H9 (cell line): ENCODE data around the gene MAPK8IP1. TPM values are rescaled to one million over a fixed set of nuclear protein-coding genes. Genes with fewer than 3 reads are reported as not detected.

Experiments
- DNase-seq: peaks from one replicate; pipeline ENCODE4 v3.0.0-alpha.2; 2017
- H2AFZ ChIP-seq: one replicate; pipeline ENCODE4 v1.6.1; 2013; ENCODE audit warnings: mild to moderate bottlenecking, low read length, control low read depth, moderate library complexity
- H2AK5ac ChIP-seq: 2 replicates; pipeline ENCODE4 v1.6.1; 2013; ENCODE audit warnings: low read length, control low read depth, mixed read lengths; ENCODE audit not compliant: insufficient read length
- H2BK120ac ChIP-seq: one replicate; pipeline ENCODE4 v1.6.1; 2013; ENCODE audit warnings: low read depth, mild to moderate bottlenecking, low read length, control low read depth, inconsistent platforms; ENCODE audit not compliant: poor library complexity, severe bottlenecking
- H2BK12ac ChIP-seq: 2 replicates; pipeline ENCODE4 v1.6.1; 2013; ENCODE audit warnings: low read length, control low read depth, mixed read lengths, low read depth; ENCODE audit not compliant: insufficient read length
- H2BK15ac ChIP-seq: 2 replicates; pipeline ENCODE4 v1.6.1; 2013; ENCODE audit warnings: low read depth, low read length, control low read depth
- H2BK20ac ChIP-seq: one replicate; pipeline ENCODE4 v1.6.1; 2013; ENCODE audit warnings: low read depth, mild to moderate bottlenecking, low read length, control low read depth, inconsistent platforms; ENCODE audit not compliant: poor library complexity, severe bottlenecking
- H2BK5ac ChIP-seq: 2 replicates; pipeline ENCODE4 v1.6.1; 2013; ENCODE audit warnings: low read length, control low read depth, mixed read lengths; ENCODE audit not compliant: insufficient read length
- H3K14ac ChIP-seq: 2 replicates; pipeline ENCODE4 v1.6.1; 2013; ENCODE audit warnings: low read length, control low read depth; ENCODE audit not compliant: insufficient read depth
- H3K18ac ChIP-seq: 2 replicates; pipeline ENCODE4 v1.6.1; 2013; ENCODE audit warnings: low read depth, mild to moderate bottlenecking, mixed read lengths, low read length, control low read depth; ENCODE audit not compliant: insufficient read length
- H3K23ac ChIP-seq: 2 replicates; pipeline ENCODE4 v1.6.1; 2013; ENCODE audit warnings: low read length, control low read depth, mixed read lengths, low read depth; ENCODE audit not compliant: insufficient read length
- H3K23me2 ChIP-seq: 2 replicates; pipeline ENCODE4 v1.6.1; 2013; ENCODE audit warnings: low read depth, mild to moderate bottlenecking, mixed read lengths, low read length, control low read depth; ENCODE audit not compliant: insufficient read length, poor library complexity, severe bottlenecking
- H3K27ac ChIP-seq: 2 replicates; pipeline ENCODE4 v1.5.1; 2013; ENCODE audit warnings: low read length, control low read depth, mixed read lengths, low read depth; ENCODE audit not compliant: insufficient read length
- H3K27me3 ChIP-seq: 2 replicates; pipeline ENCODE4 v1.6.1; 2013; ENCODE audit warnings: low read length, control low read depth, inconsistent platforms; ENCODE audit not compliant: insufficient read depth
- H3K4ac ChIP-seq: 2 replicates; pipeline ENCODE4 v1.6.1; 2013; ENCODE audit warnings: low read depth, mild to moderate bottlenecking, control low read depth, inconsistent platforms, low read length, moderate library complexity
- H3K4me1 ChIP-seq: 2 replicates; pipeline ENCODE4 v1.6.1; 2013; ENCODE audit warnings: low read length, control low read depth, inconsistent platforms; ENCODE audit not compliant: insufficient read depth
- H3K4me2 ChIP-seq: 2 replicates; pipeline ENCODE4 v1.6.1; 2013; ENCODE audit warnings: low read length, control low read depth, mixed read lengths; ENCODE audit not compliant: insufficient read length, insufficient read depth
- H3K56ac ChIP-seq: 2 replicates; pipeline ENCODE4 v1.6.1; 2013; ENCODE audit warnings: low read depth, mild to moderate bottlenecking, mixed read lengths, low read length, control low read depth; ENCODE audit not compliant: insufficient read length
- H3K79me1 ChIP-seq: 2 replicates; pipeline ENCODE4 v1.6.1; 2013; ENCODE audit warnings: low read depth, mild to moderate bottlenecking, moderate library complexity, low read length, control low read depth, inconsistent platforms; ENCODE audit not compliant: insufficient read depth, poor library complexity, severe bottlenecking
- H3K79me2 ChIP-seq: 2 replicates; pipeline ENCODE4 v1.6.1; 2013; ENCODE audit warnings: low read length, control low read depth, inconsistent platforms; ENCODE audit not compliant: insufficient read depth
- H3K9ac ChIP-seq: 2 replicates; pipeline ENCODE4 v1.6.1; 2013; ENCODE audit warnings: low read length, control low read depth, mixed read lengths; ENCODE audit not compliant: insufficient read length; ENCODE audit errors: extremely low read depth
- H3K9me3 ChIP-seq: one replicate; pipeline ENCODE4 v1.6.1; 2013; ENCODE audit warnings: low read depth, low read length, inconsistent platforms; ENCODE audit not compliant: control insufficient read depth
- H3T11ph ChIP-seq: one replicate; pipeline ENCODE4 v1.6.1; 2013; ENCODE audit warnings: mild to moderate bottlenecking, low read length, control low read depth, inconsistent platforms
- H4K20me1 ChIP-seq: one replicate; pipeline ENCODE4 v1.6.1; 2013; ENCODE audit not compliant: control insufficient read depth, insufficient read length, insufficient read depth
- H4K5ac ChIP-seq: 2 replicates; pipeline ENCODE4 v1.6.1; 2013; ENCODE audit warnings: low read depth, mild to moderate bottlenecking, mixed read lengths, low read length, control low read depth; ENCODE audit not compliant: insufficient read length
- H4K8ac ChIP-seq: replicated peaks from 2 replicates; pipeline ENCODE4 v1.6.1; 2013; ENCODE audit warnings: low read length, control low read depth, mixed read lengths, low read depth; ENCODE audit not compliant: insufficient read length
- H4K91ac ChIP-seq: 2 replicates; pipeline ENCODE4 v1.6.1; 2013; ENCODE audit warnings: low read depth, mild to moderate bottlenecking, moderate library complexity, mixed read lengths, low read length, control low read depth; ENCODE audit not compliant: insufficient read length
- H3K27ac Mint-ChIP-seq, 3 experiments: 2 replicates in 2 of 3; 3 replicates in 1 of 3; pipeline ENCODE4 v1.8.0; 2020 to 2021; ENCODE audit warnings: mixed read lengths in 3 of 3, mild to moderate bottlenecking in 1 of 3, moderate library complexity in 1 of 3
- H3K27me3 Mint-ChIP-seq: 2 replicates; pipeline ENCODE4 v1.8.0; 2021; ENCODE audit warnings: low read depth, mild to moderate bottlenecking, moderate library complexity, mixed read lengths
- H3K36me3 Mint-ChIP-seq, 3 experiments: 2 replicates in 2 of 3; 3 replicates in 1 of 3; pipeline ENCODE4 v1.8.0; 2020 to 2021; ENCODE audit warnings: low read depth in 3 of 3, mixed read lengths in 3 of 3; ENCODE audit not compliant: insufficient read depth in 1 of 3
- H3K4me1 Mint-ChIP-seq, 2 experiments: 2 replicates each; pipeline ENCODE4 v1.8.0; 2020; ENCODE audit warnings: mixed read lengths in 2 of 2
- H3K4me3 Mint-ChIP-seq, 2 experiments: 2 replicates in 1 of 2; 3 replicates in 1 of 2; pipeline ENCODE4 v1.8.0; 2020 to 2021; ENCODE audit warnings: mild to moderate bottlenecking in 2 of 2, mixed read lengths in 2 of 2, moderate library complexity in 1 of 2
- H3K9me3 Mint-ChIP-seq, 2 experiments: 2 replicates in 1 of 2; 3 replicates in 1 of 2; pipeline ENCODE4 v1.8.0; 2020; ENCODE audit warnings: mild to moderate bottlenecking in 2 of 2, mixed read lengths in 2 of 2, moderate library complexity in 1 of 2
- CTCF ChIP-seq: fragments of 200-600 bp; sonication (generic); conservative IDR thresholded peaks from 3 replicates; pipeline ENCODE4 v1.8.0; 2021; ENCODE audit warnings: antibody characterized with exemption, mild to moderate bottlenecking
- WGBS: extraction: QIAGEN DNeasy Blood & Tissue Kit; methylation state at CpG from one replicate; pipeline ENCODE4 v1.1.7; 2013; ENCODE audit warnings: missing lambda C conversion rate, low lambda C conversion rate, mixed read lengths; ENCODE audit not compliant: insufficient read length; ENCODE audit errors: extremely low coverage; 5-methylcytosine and 5-hydroxymethylcytosine counted together
- total RNA-seq: library from RNA; stranded (reverse); gene quantifications from 2 replicates; pipeline ENCODE4 v1.2.1, GENCODE V29; 2021

Gene MAPK8IP1
- total RNA-seq, 1 experiment from 2014 or later, result 30.2 TPM

- no peak overlapping the region for H3K27ac ChIP-seq
- H2AFZ ChIP-seq, result no peak overlapping the region
Observed at GRCh38 chr11:45907911-45908370, 22.5 kb downstream of the MAPK8IP1 start.

More at GRCh38 chr11:45907911-45908370, 22.5 kb downstream of the MAPK8IP1 start:
- Histone ChIP-seq H2AK5ac (no peak overlapping the region), H4K8ac (no peak overlapping the region), H4K91ac (no peak overlapping the region), H3T11ph (no peak overlapping the region), H3K56ac (no peak overlapping the region), H3K14ac (peak overlapping the region; percentile 1; the same call in 1 of the 2 replicates), H3K4me1 (no peaks in the 10 kb centered on the region), H3K79me2 (no peaks in the 10 kb centered on the region), H3K79me1 (no peaks in the 10 kb centered on the region), H3K9ac (no peak overlapping the region), H3K27me3 (no peaks in the 10 kb centered on the region), H2BK12ac (no peak overlapping the region), H3K9me3 (no peaks in the 10 kb centered on the region), H3K23me2 (no peaks in the 10 kb centered on the region), H3K4me2 (no peak overlapping the region), H3K18ac (no peak overlapping the region), H2BK20ac (no peak overlapping the region), H4K5ac (no peak overlapping the region), H3K23ac (no peak overlapping the region), H3K4ac (no peak overlapping the region), H2BK15ac (no peak overlapping the region), H2BK5ac (no peak overlapping the region), H4K20me1 (no peaks in the 10 kb centered on the region), H2BK120ac (no peak overlapping the region)
- TF ChIP-seq CTCF, result no peak
- no peak for DNase-seq
- Mint-ChIP-seq H3K4me3 (no peak overlapping the region), H3K9me3 (no peaks in the 10 kb centered on the region), H3K4me1 (peaks cover 2 to 4% of the 10 kb centered on the region in 2 experiments; a peak in 2 of 4 replicates), H3K27me3 (no peaks in the 10 kb centered on the region), H3K36me3 (peaks cover 10 to 32% (median 26%) of the 10 kb centered on the region in 3 experiments), H3K27ac (peak overlapping the region in 2 of 3 experiments; percentile 77 to 79; a peak in 3 of 7 replicates)
- WGBS, result no CpG with 5 or more reads among the region's 8 CpGs
